Stomach (tissue), 4 donors: ENCODE data around the gene TUBB1.

Experiments
- EP300 ChIP-seq: sonication (generic); formaldehyde crosslinking; IDR thresholded peaks from one replicate; pipeline ENCODE4 v1.6.1; 2017; ENCODE audit warnings: antibody characterized with exemption
- POLR2A ChIP-seq, 4 donors: fragments of 450-650 bp; IDR thresholded peaks; one replicate each; pipeline ENCODE4 v1.6.1; 2016; ENCODE audit warnings: antibody characterized with exemption in 4 of 4, control low read depth in 2 of 4, mild to moderate bottlenecking in 1 of 4, moderate library complexity in 1 of 4
- POLR2AphosphoS5 ChIP-seq, 3 donors: sonication (generic); formaldehyde crosslinking; IDR thresholded peaks; one replicate each; pipeline ENCODE4 v1.6.1; 2016; ENCODE audit warnings: antibody characterized with exemption in 3 of 3
- TF ChIP-seq, protein P1 (sequence below), 7 experiments: fragments of 450-650 bp in 4 of 7; fragments of 200-600 bp in 3 of 7; sonication (generic) in 3 of 7; IDR thresholded peaks; one replicate each; pipeline ENCODE4 v1.5.1; 2016 to 2019; ENCODE audit warnings: antibody characterized with exemption in 7 of 7, control low read depth in 2 of 7, mild to moderate bottlenecking in 1 of 7

DNA sequence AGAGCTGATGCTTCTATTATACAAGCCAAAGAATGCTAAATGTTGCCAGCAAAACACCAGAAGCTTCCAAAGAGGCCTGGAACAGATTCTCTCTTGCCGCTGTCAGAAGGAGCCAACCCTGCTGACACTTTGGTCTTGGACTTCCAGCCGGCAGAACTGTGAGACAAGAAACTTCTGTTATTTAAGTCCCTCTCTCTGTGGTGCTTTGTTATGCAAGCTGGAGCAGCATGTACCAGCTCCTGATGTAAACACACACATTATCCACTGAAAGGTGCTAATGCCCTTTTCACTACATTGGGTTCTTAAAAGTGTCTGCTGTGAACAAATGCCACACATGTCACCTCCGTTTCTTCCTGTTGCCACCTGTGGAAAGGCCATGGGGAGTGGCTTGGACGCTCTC lies 49.3 kb downstream of the TUBB1 start:
- TF ChIP-seq, protein P1, sequence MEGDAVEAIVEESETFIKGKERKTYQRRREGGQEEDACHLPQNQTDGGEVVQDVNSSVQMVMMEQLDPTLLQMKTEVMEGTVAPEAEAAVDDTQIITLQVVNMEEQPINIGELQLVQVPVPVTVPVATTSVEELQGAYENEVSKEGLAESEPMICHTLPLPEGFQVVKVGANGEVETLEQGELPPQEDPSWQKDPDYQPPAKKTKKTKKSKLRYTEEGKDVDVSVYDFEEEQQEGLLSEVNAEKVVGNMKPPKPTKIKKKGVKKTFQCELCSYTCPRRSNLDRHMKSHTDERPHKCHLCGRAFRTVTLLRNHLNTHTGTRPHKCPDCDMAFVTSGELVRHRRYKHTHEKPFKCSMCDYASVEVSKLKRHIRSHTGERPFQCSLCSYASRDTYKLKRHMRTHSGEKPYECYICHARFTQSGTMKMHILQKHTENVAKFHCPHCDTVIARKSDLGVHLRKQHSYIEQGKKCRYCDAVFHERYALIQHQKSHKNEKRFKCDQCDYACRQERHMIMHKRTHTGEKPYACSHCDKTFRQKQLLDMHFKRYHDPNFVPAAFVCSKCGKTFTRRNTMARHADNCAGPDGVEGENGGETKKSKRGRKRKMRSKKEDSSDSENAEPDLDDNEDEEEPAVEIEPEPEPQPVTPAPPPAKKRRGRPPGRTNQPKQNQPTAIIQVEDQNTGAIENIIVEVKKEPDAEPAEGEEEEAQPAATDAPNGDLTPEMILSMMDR (IDR thresholded peaks at IDR 0.05) = no peak
- TF ChIP-seq POLR2AphosphoS5 (IDR thresholded peaks at IDR 0.05) = no peak
- TF ChIP-seq POLR2A (IDR thresholded peaks at IDR 0.05) = no peak
- TF ChIP-seq EP300 = no peak
